ENCODE results near the gene MAST4.

MAST4 gene

DNA sequence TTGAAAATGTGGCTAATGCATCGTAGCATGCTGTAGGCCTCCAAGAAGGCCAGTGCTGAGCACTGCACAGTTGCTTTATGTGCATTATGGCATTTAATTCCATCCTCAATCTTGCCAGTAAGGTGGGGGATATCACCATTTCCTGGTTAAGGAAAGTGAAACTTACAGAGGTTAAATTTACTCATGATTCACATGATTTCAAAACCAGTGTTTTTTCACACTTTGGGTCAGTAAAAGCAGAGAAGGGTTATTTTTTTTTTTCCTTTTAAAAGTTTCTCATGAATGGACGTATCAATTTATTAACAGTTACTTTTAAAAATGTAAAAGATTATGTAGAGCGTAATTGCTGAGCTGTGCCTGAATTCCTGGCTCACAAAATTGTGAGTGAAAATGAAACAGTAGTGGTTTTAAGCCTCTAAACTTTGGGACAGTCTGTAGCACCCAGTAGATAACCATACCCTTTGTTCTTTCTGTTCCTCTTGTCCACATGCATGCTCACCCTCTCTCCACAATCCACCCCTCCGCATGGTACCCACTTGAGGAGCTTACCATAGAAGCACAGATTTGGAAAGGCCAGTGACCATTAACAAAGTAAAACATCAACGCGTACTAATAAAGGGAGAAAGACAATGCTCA is 21.2 kb downstream of the MAST4 start:
- Histone ChIP-seq H3K9me3 (ENCODE audit: control insufficient read depth, low read length) (no peaks in the 10 kb centered on the region), H3K4me3 (ENCODE audit: insufficient read depth, low read depth, low read length) (no peak overlapping the region), H3K36me3 (ENCODE audit: control insufficient read depth, insufficient read depth, low read length) (no peaks in the 10 kb centered on the region), H3K27me3 (ENCODE audit: control insufficient read depth, insufficient read depth, low read length, poor library complexity, severe bottlenecking) (no peaks in the 10 kb centered on the region), H3K4me1 (ENCODE audit: control insufficient read depth, insufficient read depth, low read length) (peaks cover 15% of the 10 kb centered on the region), H3K27ac (ENCODE audit: insufficient read depth, low read depth, low read length, poor library complexity, severe bottlenecking) (no peak overlapping the region)
- WGBS, 2 experiments: 93 to 95% methylated on average over 5 to 6 of the region's 6 CpGs

GRCh38 chr5:66617991-66618768 is 22.0 kb downstream of the MAST4 start:
- Histone ChIP-seq H3K27me3 (ENCODE audit: control insufficient read depth, insufficient read depth, low read length, poor library complexity, severe bottlenecking) (no peaks in the 10 kb centered on the region), H3K9me3 (ENCODE audit: control insufficient read depth, low read length) (no peaks in the 10 kb centered on the region), H3K36me3 (ENCODE audit: control insufficient read depth, insufficient read depth, low read length) (no peaks in the 10 kb centered on the region), H3K27ac (ENCODE audit: insufficient read depth, low read depth, low read length, poor library complexity, severe bottlenecking) (no peak overlapping the region), H3K4me3 (ENCODE audit: insufficient read depth, low read depth, low read length) (no peak overlapping the region), H3K4me1 (ENCODE audit: control insufficient read depth, insufficient read depth, low read length) (peaks cover 15% of the 10 kb centered on the region)
- 92 to 93% methylated on average over 12 of the region's 13 CpGs for WGBS, 2 experiments

GRCh38 chr5:66620711-66621110 is 24.5 kb downstream of the MAST4 start:
- no peaks in the 10 kb centered on the region for H3K27me3 ChIP-seq (ENCODE audit: control insufficient read depth, insufficient read depth, low read length, poor library complexity, severe bottlenecking)
- H3K27ac ChIP-seq (ENCODE audit: insufficient read depth, low read depth, low read length, poor library complexity, severe bottlenecking): no peak overlapping the region
- H3K4me3 ChIP-seq (ENCODE audit: insufficient read depth, low read depth, low read length): no peak overlapping the region
- no peaks in the 10 kb centered on the region for H3K36me3 ChIP-seq (ENCODE audit: control insufficient read depth, insufficient read depth, low read length)
- no peaks in the 10 kb centered on the region for H3K9me3 ChIP-seq (ENCODE audit: control insufficient read depth, low read length)
- H3K4me1 ChIP-seq (ENCODE audit: control insufficient read depth, insufficient read depth, low read length): peaks cover 15% of the 10 kb centered on the region
- 86 to 90% methylated on average over 1 of the region's 1 CpG for WGBS, 2 experiments

DNA sequence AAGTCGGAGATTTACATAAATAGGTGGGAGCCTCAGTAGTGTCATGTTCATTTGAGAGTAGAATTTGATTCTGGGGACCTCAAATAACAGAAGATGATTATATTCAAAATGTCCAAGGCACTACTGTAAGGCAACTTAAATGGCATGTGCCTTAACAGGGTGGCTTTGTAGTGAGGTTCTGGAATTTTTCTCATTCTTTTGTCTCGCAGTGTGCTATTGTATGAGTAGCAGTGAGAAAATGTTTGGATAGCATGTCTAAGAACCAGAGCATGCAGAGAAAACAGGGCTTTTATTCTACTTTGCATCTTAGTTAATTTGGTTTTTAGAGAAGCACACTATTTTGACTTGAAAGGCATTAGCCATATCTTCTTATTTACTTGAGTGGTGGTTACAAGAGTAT is 25.0 kb downstream of the MAST4 start:
- 77 to 82% methylated on average over 2 of the region's 2 CpGs for WGBS, 2 experiments
- Histone ChIP-seq H3K4me3 (ENCODE audit: insufficient read depth, low read depth, low read length) (no peak overlapping the region), H3K27ac (ENCODE audit: insufficient read depth, low read depth, low read length, poor library complexity, severe bottlenecking) (no peak overlapping the region), H3K4me1 (ENCODE audit: control insufficient read depth, insufficient read depth, low read length) (peaks cover 15% of the 10 kb centered on the region), H3K36me3 (ENCODE audit: control insufficient read depth, insufficient read depth, low read length) (no peaks in the 10 kb centered on the region), H3K9me3 (ENCODE audit: control insufficient read depth, low read length) (no peaks in the 10 kb centered on the region), H3K27me3 (ENCODE audit: control insufficient read depth, insufficient read depth, low read length, poor library complexity, severe bottlenecking) (no peaks in the 10 kb centered on the region)

DNA sequence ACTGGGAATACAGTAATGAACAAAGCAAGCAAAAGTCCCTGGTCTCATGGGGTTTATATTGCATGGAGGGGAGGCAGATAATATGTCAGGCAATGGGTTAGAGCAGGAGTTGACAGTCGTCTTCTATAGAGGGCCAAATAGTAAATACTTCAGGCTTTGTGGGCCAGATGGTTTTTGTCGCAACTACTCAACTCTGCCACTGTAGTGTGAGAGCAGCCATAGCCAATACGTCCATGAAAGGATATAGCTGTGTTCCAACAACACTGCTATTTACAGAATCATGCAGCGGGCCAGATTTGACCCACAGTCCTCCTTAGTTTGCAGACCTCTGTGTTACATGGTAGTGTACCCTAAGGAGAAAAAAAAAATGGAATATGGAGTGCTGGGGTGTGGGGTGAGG is 25.5 kb downstream of the MAST4 start:
- 91 to 94% methylated on average over 4 of the region's 4 CpGs for WGBS, 2 experiments
- H3K27ac ChIP-seq (ENCODE audit: insufficient read depth, low read depth, low read length, poor library complexity, severe bottlenecking): no peak overlapping the region
- no peaks in the 10 kb centered on the region for H3K9me3 ChIP-seq (ENCODE audit: control insufficient read depth, low read length)

DNA sequence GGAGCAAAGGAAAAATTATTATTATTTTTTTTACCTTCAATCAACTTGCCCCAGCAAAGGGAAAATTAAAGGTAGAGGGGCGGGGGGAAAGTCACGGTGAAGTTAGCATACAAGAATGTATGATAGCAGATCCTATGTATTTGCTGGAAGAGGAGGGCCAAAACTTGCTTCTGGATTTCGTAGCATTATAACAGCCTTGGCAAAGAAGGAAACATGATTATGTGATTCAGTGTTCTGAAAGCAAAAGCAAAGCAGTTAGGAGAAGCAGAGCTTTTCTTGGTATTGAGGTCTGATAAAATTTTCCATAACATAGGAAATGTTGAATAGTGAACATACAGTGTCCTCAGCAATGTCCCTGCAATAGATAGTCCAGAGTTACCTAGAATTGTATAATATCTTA is 32.4 kb downstream of the MAST4 start:
- Histone ChIP-seq H3K36me3 (ENCODE audit: control insufficient read depth, insufficient read depth, low read length) (no peaks in the 10 kb centered on the region), H3K9me3 (ENCODE audit: control insufficient read depth, low read length) (no peaks in the 10 kb centered on the region), H3K4me3 (ENCODE audit: insufficient read depth, low read depth, low read length) (no peak overlapping the region), H3K4me1 (ENCODE audit: control insufficient read depth, insufficient read depth, low read length) (no peaks in the 10 kb centered on the region), H3K27me3 (ENCODE audit: control insufficient read depth, insufficient read depth, low read length, poor library complexity, severe bottlenecking) (no peaks in the 10 kb centered on the region), H3K27ac (ENCODE audit: insufficient read depth, low read depth, low read length, poor library complexity, severe bottlenecking) (no peak overlapping the region)
- WGBS, 2 experiments: 90 to 95% methylated on average over 3 of the region's 3 CpGs

More for the DNA sequence above, 25.5 kb downstream of the MAST4 start:
- H3K36me3 ChIP-seq (ENCODE audit: control insufficient read depth, insufficient read depth, low read length): no peaks in the 10 kb centered on the region
- no peak overlapping the region for H3K4me3 ChIP-seq (ENCODE audit: insufficient read depth, low read depth, low read length)
- H3K4me1 ChIP-seq (ENCODE audit: control insufficient read depth, insufficient read depth, low read length): peaks cover 15% of the 10 kb centered on the region
- no peaks in the 10 kb centered on the region for H3K27me3 ChIP-seq (ENCODE audit: control insufficient read depth, insufficient read depth, low read length, poor library complexity, severe bottlenecking)

- Histone ChIP-seq H3K27me3 (ENCODE audit: control insufficient read depth, insufficient read depth, low read length, poor library complexity, severe bottlenecking) (no peaks in the 10 kb centered on the region), H3K4me3 (ENCODE audit: insufficient read depth, low read depth, low read length) (no peak overlapping the region), H3K9me3 (ENCODE audit: control insufficient read depth, low read length) (no peaks in the 10 kb centered on the region), H3K36me3 (ENCODE audit: control insufficient read depth, insufficient read depth, low read length) (no peaks in the 10 kb centered on the region), H3K4me1 (ENCODE audit: control insufficient read depth, insufficient read depth, low read length) (no peaks in the 10 kb centered on the region), H3K27ac (ENCODE audit: insufficient read depth, low read depth, low read length, poor library complexity, severe bottlenecking) (no peak overlapping the region)
- WGBS, 2 experiments: 88 to 91% methylated on average over 2 of the region's 2 CpGs
These were observed 33.3 kb downstream of the MAST4 start for GRCh38 chr5:66629446-66629845.

DNA sequence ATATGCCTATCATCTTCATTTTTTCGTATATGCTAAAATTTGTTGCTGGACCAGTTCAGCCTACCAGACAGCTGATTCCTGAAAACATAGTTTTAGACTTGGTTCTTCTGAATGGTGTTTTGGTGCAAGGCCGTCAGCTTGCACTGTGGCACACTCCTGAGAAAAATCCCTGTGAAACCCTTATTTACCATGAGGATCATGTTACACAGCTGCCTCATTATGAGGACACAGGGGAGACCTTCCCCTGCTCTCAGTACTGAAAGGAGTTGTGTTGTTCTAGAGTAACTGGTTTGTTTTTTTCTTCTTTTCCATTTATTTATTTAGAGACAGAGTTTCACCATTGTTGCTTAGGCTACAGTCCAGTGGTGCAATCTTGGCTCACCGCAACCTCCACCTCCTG is 37.6 kb downstream of the MAST4 start:
- Histone ChIP-seq H3K27ac (ENCODE audit: insufficient read depth, low read depth, low read length, poor library complexity, severe bottlenecking) (no peak overlapping the region), H3K9me3 (ENCODE audit: control insufficient read depth, low read length) (no peaks in the 10 kb centered on the region), H3K36me3 (ENCODE audit: control insufficient read depth, insufficient read depth, low read length) (no peaks in the 10 kb centered on the region), H3K4me1 (ENCODE audit: control insufficient read depth, insufficient read depth, low read length) (no peaks in the 10 kb centered on the region), H3K27me3 (ENCODE audit: control insufficient read depth, insufficient read depth, low read length, poor library complexity, severe bottlenecking) (no peaks in the 10 kb centered on the region), H3K4me3 (ENCODE audit: insufficient read depth, low read depth, low read length) (no peak overlapping the region)
- WGBS, 2 experiments: 69 to 74% methylated on average over 3 of the region's 3 CpGs

DNA sequence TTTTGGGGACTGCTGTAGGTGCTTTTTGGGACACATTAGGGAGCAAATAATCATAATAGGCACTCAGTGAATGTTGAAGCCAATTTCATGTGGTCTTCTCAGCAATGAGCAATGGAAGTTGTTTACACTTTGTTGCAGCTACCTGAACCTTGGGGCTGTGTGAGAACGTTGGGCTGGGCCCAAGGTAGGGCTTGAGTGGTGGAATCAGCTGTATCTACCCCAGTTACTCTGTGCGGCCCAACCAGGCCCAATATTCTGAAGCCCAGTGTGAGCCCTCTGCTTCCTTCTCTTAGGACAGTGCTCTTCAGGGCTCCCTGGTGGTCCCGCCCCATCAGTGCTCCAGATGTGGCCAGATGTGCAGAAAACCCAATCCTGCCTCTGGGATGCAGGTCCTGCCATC is 38.4 kb downstream of the MAST4 start:
- Histone ChIP-seq H3K4me1 (ENCODE audit: control insufficient read depth, insufficient read depth, low read length) (no peaks in the 10 kb centered on the region), H3K36me3 (ENCODE audit: control insufficient read depth, insufficient read depth, low read length) (no peaks in the 10 kb centered on the region), H3K27ac (ENCODE audit: insufficient read depth, low read depth, low read length, poor library complexity, severe bottlenecking) (no peak overlapping the region), H3K27me3 (ENCODE audit: control insufficient read depth, insufficient read depth, low read length, poor library complexity, severe bottlenecking) (no peaks in the 10 kb centered on the region), H3K9me3 (ENCODE audit: control insufficient read depth, low read length) (no peaks in the 10 kb centered on the region), H3K4me3 (ENCODE audit: insufficient read depth, low read depth, low read length) (no peak overlapping the region)
- WGBS, 2 experiments: 69 to 79% methylated on average over 3 of the region's 3 CpGs

DNA sequence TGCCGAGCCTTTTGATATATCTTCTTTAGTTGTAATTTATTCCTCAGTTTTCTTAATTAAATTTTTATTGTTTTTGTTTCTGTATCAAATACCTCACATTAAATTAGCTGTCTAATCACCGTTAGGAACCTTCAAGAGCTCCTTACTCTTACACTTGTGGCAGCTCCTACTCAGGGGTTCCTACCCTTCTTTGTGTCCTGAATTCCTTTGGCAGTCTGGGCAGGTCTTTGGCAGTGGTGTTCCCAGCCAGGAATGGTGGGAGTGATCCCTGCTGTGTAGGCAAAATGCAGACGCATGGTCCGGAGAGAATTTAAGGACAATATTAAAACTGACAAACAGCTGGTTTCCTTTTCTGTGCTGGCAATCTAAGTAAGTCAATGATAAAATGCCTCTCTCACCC is 41.8 kb downstream of the MAST4 start:
- Histone ChIP-seq H3K4me3 (ENCODE audit: insufficient read depth, low read depth, low read length) (no peak overlapping the region), H3K27me3 (ENCODE audit: control insufficient read depth, insufficient read depth, low read length, poor library complexity, severe bottlenecking) (no peaks in the 10 kb centered on the region), H3K4me1 (ENCODE audit: control insufficient read depth, insufficient read depth, low read length) (no peaks in the 10 kb centered on the region), H3K27ac (ENCODE audit: insufficient read depth, low read depth, low read length, poor library complexity, severe bottlenecking) (no peak overlapping the region), H3K9me3 (ENCODE audit: control insufficient read depth, low read length) (no peaks in the 10 kb centered on the region), H3K36me3 (ENCODE audit: control insufficient read depth, insufficient read depth, low read length) (no peaks in the 10 kb centered on the region)
- 73 to 76% methylated on average over 3 to 4 of the region's 4 CpGs for WGBS, 2 experiments
